Transverse colon (tissue), 4 donors: ENCODE data around the gene P2RX2. TPM values are rescaled to one million over a fixed set of nuclear protein-coding genes. Genes with fewer than 3 reads are reported as not detected.

Experiments used
- DNase-seq: peaks from one replicate; pipeline ENCODE4 v3.0.0-alpha.2; 2019
- H3K27ac ChIP-seq, 4 donors: fragments of 200-600 bp; sonication (generic); 2 replicates each; pipeline ENCODE4 v1.5.1; 2016 to 2018; ENCODE audit warnings: inconsistent platforms in 4 of 4
- H3K27me3 ChIP-seq: fragments of 200-600 bp; sonication (generic); 2 replicates; pipeline ENCODE4 v1.5.1; 2017; ENCODE audit warnings: inconsistent platforms
- H3K36me3 ChIP-seq, 4 donors: fragments of 200-600 bp; sonication (generic); 2 replicates each; pipeline ENCODE4 v1.5.1; 2017 to 2019; ENCODE audit warnings: inconsistent platforms in 4 of 4
- H3K4me1 ChIP-seq, 4 donors: fragments of 200-600 bp; sonication (generic); 2 replicates each; pipeline ENCODE4 v1.5.1; 2017 to 2020; ENCODE audit warnings: inconsistent platforms in 4 of 4
- H3K4me3 ChIP-seq, 4 donors: fragments of 200-600 bp; sonication (generic); 1 replicate in 1 of 4; 2 replicates in 3 of 4; pipeline versions ENCODE4 v1.5.1 to v1.6.1; 2017 to 2019; ENCODE audit warnings: inconsistent platforms in 4 of 4
- H3K9me3 ChIP-seq, 2 donors: fragments of 200-600 bp; sonication (generic); 2 replicates each; pipeline ENCODE4 v1.5.1; 2017 to 2019; ENCODE audit warnings: inconsistent platforms in 2 of 2
- EP300 ChIP-seq: sonication (generic); formaldehyde crosslinking; IDR thresholded peaks from one replicate; pipeline ENCODE4 v1.6.1; 2017; ENCODE audit warnings: antibody characterized with exemption, low read depth
- POLR2A ChIP-seq: fragments of 450-650 bp; IDR thresholded peaks from one replicate; pipeline ENCODE4 v1.6.1; 2016; ENCODE audit warnings: antibody characterized with exemption, mild to moderate bottlenecking, moderate library complexity
- POLR2AphosphoS5 ChIP-seq, 3 donors: sonication (generic); formaldehyde crosslinking; IDR thresholded peaks; one replicate each; pipeline ENCODE4 v1.6.1; 2016; ENCODE audit warnings: antibody characterized with exemption in 3 of 3
- WGBS, 2 donors: methylation state at CpG; one replicate each; pipeline ENCODE4 v1.1.5; 2018; ENCODE audit warnings: low coverage in 1 of 2; 5-methylcytosine and 5-hydroxymethylcytosine counted together
- in situ Hi-C, 4 donors: fragments of 200-750 bp; cut with MboI; loops; one replicate each; pipeline versions ENCODE4 v1.15.0 to v1.15.1; 2017; ENCODE audit warnings: low sequenced_read_pairs in 3 of 4, low pct_ligation_motif_present in 1 of 4, low pct_unique_long_range_greater_than_20kb in 1 of 4
- intact Hi-C: fragments of 100-400 bp; cut with DNase I; formaldehyde crosslinking; loops from one replicate; pipeline ENCODE4 v1.15.1; 2023; ENCODE audit warnings: low total_unique reads
- small RNA-seq, 4 donors: library from RNA; depleted of rRNA; stranded (forward); fragments of <200 nt; gene quantifications; one replicate each; pipeline ENCODE3, GENCODE V24; 2016
- total RNA-seq, 4 donors: library from RNA; depleted of rRNA; stranded (reverse); fragments of >200 nt; gene quantifications; one replicate each; pipeline ENCODE4 v1.1.0, GENCODE V29; 2016
- TF ChIP-seq, protein P1 (sequence below), 5 experiments: fragments of 200-600 bp in 3 of 5; fragments of 450-650 bp in 2 of 5; sonication (generic) in 3 of 5; IDR thresholded peaks; 1 replicate in 2 of 5; 2 replicates in 3 of 5; pipeline ENCODE4 v1.5.1; 2016 to 2017; ENCODE audit warnings: antibody characterized with exemption in 5 of 5, inconsistent platforms in 3 of 5, mild to moderate bottlenecking in 2 of 5, moderate library complexity in 1 of 5

The P2RX2 gene
- total RNA-seq, 4 donors from 2014 or later, result 0.96 to 2.1 TPM; not detected in 2

DNA sequence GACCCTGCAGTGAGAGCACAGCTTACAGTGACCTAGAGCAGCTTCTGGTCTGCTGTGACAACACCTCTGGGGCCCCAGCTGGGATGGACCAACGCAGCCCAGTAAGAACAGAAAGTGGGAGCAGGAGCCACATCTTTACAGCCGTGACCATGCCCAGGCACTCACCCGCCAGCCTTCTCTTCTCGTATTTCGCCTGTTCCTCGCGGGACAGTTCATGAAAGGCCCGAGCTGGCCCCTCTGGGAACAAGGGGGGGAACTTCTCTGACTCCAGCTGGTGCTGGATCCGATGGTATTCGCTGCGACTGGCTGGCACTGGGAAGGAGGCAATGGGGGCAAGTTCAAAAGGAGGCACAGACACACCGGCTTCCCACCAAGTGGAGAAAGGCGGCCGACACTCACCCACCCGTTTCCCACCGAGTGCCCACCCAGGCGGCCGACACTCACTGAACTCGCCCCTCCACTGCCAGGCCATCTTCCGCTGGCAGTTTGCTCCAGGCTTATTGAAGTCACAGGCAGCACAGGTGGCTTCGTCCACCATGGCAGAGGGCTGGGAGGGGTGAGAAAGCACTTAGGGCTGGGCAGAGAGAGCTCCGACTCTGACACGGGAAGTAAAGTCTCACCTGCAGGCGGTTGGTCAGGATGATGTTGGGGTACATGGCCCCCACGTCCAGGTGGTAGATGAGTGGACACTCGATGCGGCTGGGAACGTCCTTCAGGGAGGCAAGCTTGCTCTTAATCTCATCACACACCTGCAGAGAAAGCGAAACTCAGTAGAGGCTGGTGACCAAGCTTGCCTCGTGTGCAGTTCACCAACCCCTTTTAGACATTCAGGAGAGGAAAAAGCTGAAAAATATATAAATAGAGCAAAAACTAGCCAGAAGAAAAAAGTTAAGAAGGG lies 49.9 kb downstream of the P2RX2 start:
- WGBS, 2 donors, result 80 to 96% methylated on average over 1 to 30 of the region's 30 CpGs
- Histone ChIP-seq H3K36me3 (peaks cover 0 to 57% (median 17%) of the 10 kb centered on the region in 4 donors), H3K4me3 (no peak overlapping the region), H3K9me3 (no peaks in the 10 kb centered on the region), H3K4me1 (no peaks in the 10 kb centered on the region), H3K27me3 (no peaks in the 10 kb centered on the region), H3K27ac (no peak overlapping the region)
- in situ Hi-C loops (no loop called here), intact Hi-C loops (no loop called here)
- no peak for DNase-seq
- TF ChIP-seq POLR2A (no peak), EP300 (no peak), POLR2AphosphoS5 (IDR thresholded peaks at IDR 0.05) (no peak)
- TF ChIP-seq, protein P1, sequence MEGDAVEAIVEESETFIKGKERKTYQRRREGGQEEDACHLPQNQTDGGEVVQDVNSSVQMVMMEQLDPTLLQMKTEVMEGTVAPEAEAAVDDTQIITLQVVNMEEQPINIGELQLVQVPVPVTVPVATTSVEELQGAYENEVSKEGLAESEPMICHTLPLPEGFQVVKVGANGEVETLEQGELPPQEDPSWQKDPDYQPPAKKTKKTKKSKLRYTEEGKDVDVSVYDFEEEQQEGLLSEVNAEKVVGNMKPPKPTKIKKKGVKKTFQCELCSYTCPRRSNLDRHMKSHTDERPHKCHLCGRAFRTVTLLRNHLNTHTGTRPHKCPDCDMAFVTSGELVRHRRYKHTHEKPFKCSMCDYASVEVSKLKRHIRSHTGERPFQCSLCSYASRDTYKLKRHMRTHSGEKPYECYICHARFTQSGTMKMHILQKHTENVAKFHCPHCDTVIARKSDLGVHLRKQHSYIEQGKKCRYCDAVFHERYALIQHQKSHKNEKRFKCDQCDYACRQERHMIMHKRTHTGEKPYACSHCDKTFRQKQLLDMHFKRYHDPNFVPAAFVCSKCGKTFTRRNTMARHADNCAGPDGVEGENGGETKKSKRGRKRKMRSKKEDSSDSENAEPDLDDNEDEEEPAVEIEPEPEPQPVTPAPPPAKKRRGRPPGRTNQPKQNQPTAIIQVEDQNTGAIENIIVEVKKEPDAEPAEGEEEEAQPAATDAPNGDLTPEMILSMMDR (IDR thresholded peaks at IDR 0.05), result no peak

DNA sequence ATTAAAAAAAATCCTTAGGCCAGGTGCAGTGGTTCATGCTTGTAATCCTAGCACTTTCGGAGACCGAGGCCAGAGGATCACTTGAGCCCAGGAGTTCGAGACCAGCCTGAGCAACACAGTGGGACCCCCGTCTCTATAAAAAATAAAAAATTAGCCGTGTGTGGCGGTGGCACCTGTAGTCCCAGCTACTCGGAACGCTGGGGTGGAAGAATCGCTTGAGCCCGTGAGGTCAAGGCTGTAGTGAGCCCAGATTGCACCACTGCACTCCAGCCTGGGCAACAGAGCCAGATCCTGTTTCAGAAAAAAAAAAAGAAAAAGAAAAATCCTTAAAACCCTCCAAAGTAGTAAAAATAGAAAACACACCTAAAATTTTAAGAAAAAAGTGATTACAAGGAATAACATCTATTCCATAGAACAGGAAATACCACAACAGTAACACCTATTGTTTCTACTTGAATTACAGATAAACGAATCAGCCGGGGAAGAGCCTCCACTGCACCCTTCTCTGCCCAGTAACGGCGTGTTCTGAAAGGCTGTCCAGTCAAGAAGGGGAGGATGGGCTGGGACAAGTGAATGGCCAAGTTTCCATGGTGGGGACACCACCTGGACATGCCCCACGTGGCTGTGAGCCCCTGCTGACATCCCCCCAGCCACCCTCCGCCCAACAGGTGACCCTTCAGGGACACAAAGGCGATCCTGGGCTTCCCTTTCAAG lies 50.7 kb downstream of the P2RX2 start:
- no peaks in the 10 kb centered on the region for H3K9me3 ChIP-seq
- no peaks in the 10 kb centered on the region for H3K27me3 ChIP-seq
- intact Hi-C loops, result no loop called here
- TF ChIP-seq, protein P1 (IDR thresholded peaks at IDR 0.05), result no peak
- TF ChIP-seq POLR2AphosphoS5 (IDR thresholded peaks at IDR 0.05), result no peak
- TF ChIP-seq EP300, result no peak
- no peak for TF ChIP-seq POLR2A
- no peak overlapping the region for H3K27ac ChIP-seq
- DNase-seq, result no peak
- WGBS, 2 donors, result 74 to 92% methylated on average over 4 to 17 of the region's 17 CpGs
- H3K36me3 ChIP-seq, result peaks cover 0 to 57% (median 17%) of the 10 kb centered on the region in 4 donors
- in situ Hi-C loops, result no loop called here
- H3K4me3 ChIP-seq, result no peak overlapping the region
- no peaks in the 10 kb centered on the region for H3K4me1 ChIP-seq

Small RNA genes within 50 kb of the gene (small RNA-seq; reads per million reads assigned to genes)
- 0 reads per million in 4 donors for gene MIR6763

Other genes starting within 250 kb of the P2RX2 start
- 100 to 1,000 TPM in 1 of 4 donors, 10 to 100 TPM in 3; 23.3 to 306 (median 49.7) TPM for gene FBRSL1, start 128.6 kb upstream of the P2RX2 start, total RNA-seq
- not detected for gene LRCOL1, start 8.2 kb upstream of the P2RX2 start, total RNA-seq
- gene POLE, start 68.6 kb downstream of the P2RX2 start, total RNA-seq, result 100 to 1,000 TPM in 1 of 4 donors, 10 to 100 TPM in 3; 57.0 to 204 (median 74.1) TPM
- gene PXMP2, start 68.8 kb downstream of the P2RX2 start, total RNA-seq, result 100 to 1,000 TPM in 3 of 4 donors, 10 to 100 TPM in 1; 62.1 to 181 (median 128) TPM
- 10 to 100 TPM; 16.7 to 43.6 (median 25.4) TPM for gene PGAM5, start 92.1 kb downstream of the P2RX2 start, total RNA-seq
- 100 to 1,000 TPM in 2 of 4 donors, 10 to 100 TPM in 2; 46.0 to 146 (median 88.6) TPM for gene ANKLE2, start 143.1 kb downstream of the P2RX2 start, total RNA-seq
- gene GOLGA3, start 210.1 kb downstream of the P2RX2 start, total RNA-seq, result 100 to 1,000 TPM in 2 of 4 donors, 10 to 100 TPM in 2; 90.9 to 113 (median 99.9) TPM